ENCODE data around the gene PLLP. TPM values are rescaled to one million over a fixed set of nuclear protein-coding genes. Genes with fewer than 3 reads are reported as not detected.
"Not testable (repeated sequence)": the region's sequence is repeated elsewhere in the genome, so short reads cannot be mapped to it uniquely, and the experiment has no call there.

PLLP gene
- total RNA-seq, 1 donor from 2014 or later: 0.02 TPM

DNA sequence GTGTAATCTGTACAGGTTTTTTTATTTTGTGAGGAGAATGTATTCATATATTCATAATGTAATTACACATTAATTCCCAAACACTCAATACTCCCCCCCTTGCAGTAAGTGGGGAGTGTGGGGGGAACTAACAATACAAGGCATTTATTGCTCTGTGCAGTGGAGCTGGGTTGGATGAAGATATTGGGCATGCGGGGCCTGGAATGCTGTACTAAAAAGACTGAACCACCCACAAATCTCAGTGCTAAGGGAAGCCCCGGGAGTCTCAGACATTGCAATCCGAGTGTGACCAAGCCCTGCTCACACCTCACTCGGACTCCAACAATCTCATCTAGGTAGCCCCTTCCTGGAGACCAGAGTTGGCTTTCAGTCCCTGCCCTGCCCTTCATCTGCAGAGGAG is 6.0 kb downstream of the PLLP start:
- peaks cover 10% of the 10 kb centered on the region for H3K4me1 Mint-ChIP-seq (ENCODE audit: low read depth)
- no peaks in the 10 kb centered on the region for H3K9me3 Mint-ChIP-seq (ENCODE audit: low read depth)
- no peaks in the 10 kb centered on the region for H3K36me3 Mint-ChIP-seq (ENCODE audit: low read depth)
- DNase-seq (ENCODE audit: low spot score): no peak
- TF ChIP-seq, protein P1, sequence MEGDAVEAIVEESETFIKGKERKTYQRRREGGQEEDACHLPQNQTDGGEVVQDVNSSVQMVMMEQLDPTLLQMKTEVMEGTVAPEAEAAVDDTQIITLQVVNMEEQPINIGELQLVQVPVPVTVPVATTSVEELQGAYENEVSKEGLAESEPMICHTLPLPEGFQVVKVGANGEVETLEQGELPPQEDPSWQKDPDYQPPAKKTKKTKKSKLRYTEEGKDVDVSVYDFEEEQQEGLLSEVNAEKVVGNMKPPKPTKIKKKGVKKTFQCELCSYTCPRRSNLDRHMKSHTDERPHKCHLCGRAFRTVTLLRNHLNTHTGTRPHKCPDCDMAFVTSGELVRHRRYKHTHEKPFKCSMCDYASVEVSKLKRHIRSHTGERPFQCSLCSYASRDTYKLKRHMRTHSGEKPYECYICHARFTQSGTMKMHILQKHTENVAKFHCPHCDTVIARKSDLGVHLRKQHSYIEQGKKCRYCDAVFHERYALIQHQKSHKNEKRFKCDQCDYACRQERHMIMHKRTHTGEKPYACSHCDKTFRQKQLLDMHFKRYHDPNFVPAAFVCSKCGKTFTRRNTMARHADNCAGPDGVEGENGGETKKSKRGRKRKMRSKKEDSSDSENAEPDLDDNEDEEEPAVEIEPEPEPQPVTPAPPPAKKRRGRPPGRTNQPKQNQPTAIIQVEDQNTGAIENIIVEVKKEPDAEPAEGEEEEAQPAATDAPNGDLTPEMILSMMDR (IDR thresholded peaks at IDR 0.05): no peak
- peaks cover 10% of the 10 kb centered on the region for H3K27me3 Mint-ChIP-seq (ENCODE audit: low read depth)
- H3K27ac Mint-ChIP-seq (ENCODE audit: unreplicated experiment): no peak overlapping the region
- no peak overlapping the region for H3K4me3 Mint-ChIP-seq (ENCODE audit: unreplicated experiment)

DNA sequence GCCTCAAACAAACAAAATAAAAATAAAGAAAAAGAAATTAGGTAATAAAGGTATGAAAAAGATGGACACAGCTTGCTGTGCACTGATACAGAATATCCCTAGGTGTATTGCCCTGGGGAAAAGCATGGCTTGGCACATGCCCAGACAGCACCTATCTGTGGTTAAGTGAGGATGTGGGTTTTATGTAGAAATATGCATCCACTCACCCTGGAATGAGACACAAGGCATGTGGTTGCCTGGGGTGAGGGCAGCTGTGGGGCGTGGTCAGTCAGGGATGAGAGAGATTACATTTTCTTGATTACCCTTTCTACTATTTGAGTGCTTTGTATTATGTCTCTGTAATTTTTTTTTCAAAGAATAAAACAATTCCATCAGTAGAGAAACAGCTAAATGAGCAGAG is 6.9 kb downstream of the PLLP start:
- peaks cover 10% of the 10 kb centered on the region for H3K4me1 Mint-ChIP-seq (ENCODE audit: low read depth)
- H3K4me3 Mint-ChIP-seq (ENCODE audit: unreplicated experiment): no peak overlapping the region
- no peak for DNase-seq (ENCODE audit: low spot score)
- peaks cover 7% of the 10 kb centered on the region for H3K27me3 Mint-ChIP-seq (ENCODE audit: low read depth)
- H3K9me3 Mint-ChIP-seq (ENCODE audit: low read depth): no peaks in the 10 kb centered on the region
- no peaks in the 10 kb centered on the region for H3K36me3 Mint-ChIP-seq (ENCODE audit: low read depth)
- H3K27ac Mint-ChIP-seq (ENCODE audit: unreplicated experiment): no peak overlapping the region
- TF ChIP-seq, protein P1 (IDR thresholded peaks at IDR 0.05): no peak

DNA sequence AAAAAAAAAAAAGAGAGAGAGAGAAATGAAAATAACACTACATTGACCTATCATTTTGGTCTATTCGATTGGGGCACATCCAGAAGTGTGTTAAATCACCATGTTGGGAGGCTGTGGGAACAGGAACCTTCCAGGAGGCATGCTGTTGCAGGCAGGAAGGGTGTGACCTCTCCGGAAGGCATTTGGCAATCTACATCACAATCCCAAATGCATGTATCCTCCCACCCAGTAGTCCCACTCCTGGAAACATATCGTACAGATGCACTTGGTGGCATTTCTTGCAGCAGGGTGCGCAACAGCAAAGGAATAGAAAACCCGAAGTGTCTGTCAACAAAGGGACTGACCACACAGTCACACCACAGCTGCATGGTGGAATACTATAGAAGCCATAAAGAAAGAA is 7.9 kb downstream of the PLLP start:
- Mint-ChIP-seq H3K9me3 (ENCODE audit: low read depth) (no peaks in the 10 kb centered on the region), H3K4me3 (ENCODE audit: unreplicated experiment) (no peak overlapping the region), H3K4me1 (ENCODE audit: low read depth) (peaks cover 10% of the 10 kb centered on the region), H3K36me3 (ENCODE audit: low read depth) (no peaks in the 10 kb centered on the region), H3K27ac (ENCODE audit: unreplicated experiment) (no peak overlapping the region), H3K27me3 (ENCODE audit: low read depth) (peaks cover 2% of the 10 kb centered on the region)
- DNase-seq (ENCODE audit: low spot score): no peak
- TF ChIP-seq, protein P1 (IDR thresholded peaks at IDR 0.05): no peak

DNA sequence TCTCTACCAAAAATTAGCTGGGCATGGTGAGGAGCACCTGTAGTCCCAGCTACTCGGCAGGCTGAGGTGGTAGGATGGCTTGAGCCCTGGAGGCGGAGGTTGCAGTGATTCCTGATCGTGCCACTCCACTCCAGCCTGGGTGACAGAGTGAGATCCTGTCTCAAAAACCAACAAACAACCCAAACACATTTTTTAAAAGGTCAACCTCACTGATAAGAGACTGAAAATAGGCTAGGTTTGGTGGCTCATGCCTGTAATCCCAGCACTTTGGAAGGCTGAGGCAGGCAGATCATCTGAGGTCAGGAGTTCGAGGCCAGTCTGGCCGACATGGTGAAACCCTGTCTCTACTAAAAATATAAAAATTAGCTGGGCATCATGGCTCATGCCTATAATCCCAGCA is 8.5 kb downstream of the PLLP start:
- H3K4me1 Mint-ChIP-seq (ENCODE audit: low read depth): peaks cover 10% of the 10 kb centered on the region
- not testable (repeated sequence) for H3K36me3 Mint-ChIP-seq (ENCODE audit: low read depth); H3K27me3 Mint-ChIP-seq (ENCODE audit: low read depth); H3K4me3 Mint-ChIP-seq (ENCODE audit: unreplicated experiment); H3K9me3 Mint-ChIP-seq (ENCODE audit: low read depth); DNase-seq (ENCODE audit: low spot score); H3K27ac Mint-ChIP-seq (ENCODE audit: unreplicated experiment)

DNA sequence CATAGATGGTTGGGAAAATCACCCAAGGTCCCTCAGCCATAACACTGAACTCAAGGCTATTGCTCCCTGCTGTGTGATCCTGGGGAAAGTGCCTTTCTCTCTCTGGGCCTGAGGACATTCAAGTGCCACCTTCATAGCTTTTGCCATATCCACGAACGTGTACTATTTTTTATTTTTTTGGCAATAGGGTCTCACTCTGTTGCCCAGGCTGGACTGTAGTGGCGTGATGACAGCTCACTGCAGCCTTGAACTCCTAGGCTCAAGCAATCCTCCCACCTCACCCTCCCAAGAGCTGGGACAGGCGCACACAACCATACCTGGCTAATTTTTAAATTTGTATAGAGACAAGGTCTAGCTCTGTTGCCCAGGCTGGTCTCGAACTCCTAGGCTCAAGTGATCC is 10.6 kb downstream of the PLLP start:
- peaks cover 10% of the 10 kb centered on the region for H3K4me1 Mint-ChIP-seq (ENCODE audit: low read depth)
- H3K4me3 Mint-ChIP-seq (ENCODE audit: unreplicated experiment): no peak overlapping the region
- no peaks in the 10 kb centered on the region for H3K27me3 Mint-ChIP-seq (ENCODE audit: low read depth)
- H3K9me3 Mint-ChIP-seq (ENCODE audit: low read depth): no peaks in the 10 kb centered on the region
- no peaks in the 10 kb centered on the region for H3K36me3 Mint-ChIP-seq (ENCODE audit: low read depth)
- TF ChIP-seq, protein P1 (IDR thresholded peaks at IDR 0.05): no peak
- DNase-seq (ENCODE audit: low spot score): no peak
- no peak overlapping the region for H3K27ac Mint-ChIP-seq (ENCODE audit: unreplicated experiment)

DNA sequence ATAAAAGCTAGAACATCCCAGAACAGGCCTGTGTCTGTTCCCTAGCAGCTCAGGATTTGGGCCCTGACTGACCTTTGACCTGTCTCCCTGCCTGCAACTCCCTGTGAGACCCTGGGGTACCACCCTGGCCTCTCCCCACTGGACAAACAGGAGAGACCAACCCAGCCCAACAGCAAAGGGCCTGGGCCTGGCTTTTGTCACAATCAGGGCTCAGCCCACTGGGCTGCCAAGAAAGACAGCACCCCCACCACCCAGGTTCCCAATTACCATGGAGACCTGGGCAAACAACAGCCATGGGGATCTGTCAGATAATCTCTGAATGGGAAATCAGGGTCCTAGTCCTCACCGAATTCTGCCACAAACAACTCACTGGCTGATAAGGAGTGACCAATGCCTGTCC is 11.1 kb downstream of the PLLP start:
- TF ChIP-seq, protein P1 (IDR thresholded peaks at IDR 0.05): no peak
- Mint-ChIP-seq H3K4me3 (ENCODE audit: unreplicated experiment) (no peak overlapping the region), H3K27ac (ENCODE audit: unreplicated experiment) (no peak overlapping the region), H3K36me3 (ENCODE audit: low read depth) (no peaks in the 10 kb centered on the region), H3K4me1 (ENCODE audit: low read depth) (peaks cover 10% of the 10 kb centered on the region), H3K9me3 (ENCODE audit: low read depth) (no peaks in the 10 kb centered on the region), H3K27me3 (ENCODE audit: low read depth) (no peaks in the 10 kb centered on the region)
- no peak for DNase-seq (ENCODE audit: low spot score)
